ENCODE results near the gene NDUFS2. TPM values are rescaled to one million over a fixed set of nuclear protein-coding genes. Genes with fewer than 3 reads are reported as not detected.
"Not testable (repeated sequence)": the region's sequence is repeated elsewhere in the genome, so short reads cannot be mapped to it uniquely, and the experiment has no call there.

Gene NDUFS2
- total RNA-seq, 1 donor from 2014 or later = 89.6 TPM

DNA sequence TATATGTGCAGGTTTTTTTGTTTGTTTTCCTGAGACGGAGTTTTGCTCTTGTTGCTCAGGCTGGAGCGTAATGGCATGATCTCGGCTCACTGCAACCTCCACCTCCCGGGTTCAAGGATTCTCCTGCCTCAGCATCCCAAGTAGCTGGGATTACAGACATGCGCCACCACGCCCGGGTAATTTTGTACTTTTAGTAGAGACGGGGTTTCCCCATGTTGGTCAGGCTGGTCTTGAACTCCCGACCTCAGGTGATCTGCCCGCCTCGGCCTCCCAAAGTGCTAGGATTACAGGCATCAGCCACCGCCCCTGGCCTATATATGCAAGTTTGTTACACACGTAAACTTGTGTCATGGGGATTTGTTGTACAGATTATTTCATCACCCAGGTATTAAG lies 22.5 kb downstream of the NDUFS2 start:
- not testable (repeated sequence) for H3K4me3 Mint-ChIP-seq, H3K27ac Mint-ChIP-seq, DNase-seq, H3K9me3 Mint-ChIP-seq, H3K27me3 Mint-ChIP-seq
- H3K4me1 Mint-ChIP-seq = peaks cover 33% of the 10 kb centered on the region
- peaks cover 16% of the 10 kb centered on the region for H3K36me3 Mint-ChIP-seq (ENCODE audit: low read depth)
- intact Hi-C loops (cut with micrococcal nuclease) = loop anchor here (1.0 to 2.0 kb wide), 3 partner anchors 14 to 42 kb away; partner anchors contain the start of gene NDUFS2

GRCh38 chr1:161225178-161225533 lies 23.0 kb downstream of the NDUFS2 start:
- H3K4me3 Mint-ChIP-seq = peak overlapping the region; percentile 99
- no peak for DNase-seq
- H3K27me3 Mint-ChIP-seq = no peaks in the 10 kb centered on the region
- peak overlapping the region; percentile 99 for H3K27ac Mint-ChIP-seq
- no peaks in the 10 kb centered on the region for H3K9me3 Mint-ChIP-seq
- intact Hi-C loops (cut with micrococcal nuclease) = loop anchor here (1.0 to 2.0 kb wide), 3 partner anchors 14 to 43 kb away; partner anchors contain the start of gene NDUFS2
- peaks cover 31% of the 10 kb centered on the region for H3K4me1 Mint-ChIP-seq
- peaks cover 17% of the 10 kb centered on the region for H3K36me3 Mint-ChIP-seq (ENCODE audit: low read depth)

DNA sequence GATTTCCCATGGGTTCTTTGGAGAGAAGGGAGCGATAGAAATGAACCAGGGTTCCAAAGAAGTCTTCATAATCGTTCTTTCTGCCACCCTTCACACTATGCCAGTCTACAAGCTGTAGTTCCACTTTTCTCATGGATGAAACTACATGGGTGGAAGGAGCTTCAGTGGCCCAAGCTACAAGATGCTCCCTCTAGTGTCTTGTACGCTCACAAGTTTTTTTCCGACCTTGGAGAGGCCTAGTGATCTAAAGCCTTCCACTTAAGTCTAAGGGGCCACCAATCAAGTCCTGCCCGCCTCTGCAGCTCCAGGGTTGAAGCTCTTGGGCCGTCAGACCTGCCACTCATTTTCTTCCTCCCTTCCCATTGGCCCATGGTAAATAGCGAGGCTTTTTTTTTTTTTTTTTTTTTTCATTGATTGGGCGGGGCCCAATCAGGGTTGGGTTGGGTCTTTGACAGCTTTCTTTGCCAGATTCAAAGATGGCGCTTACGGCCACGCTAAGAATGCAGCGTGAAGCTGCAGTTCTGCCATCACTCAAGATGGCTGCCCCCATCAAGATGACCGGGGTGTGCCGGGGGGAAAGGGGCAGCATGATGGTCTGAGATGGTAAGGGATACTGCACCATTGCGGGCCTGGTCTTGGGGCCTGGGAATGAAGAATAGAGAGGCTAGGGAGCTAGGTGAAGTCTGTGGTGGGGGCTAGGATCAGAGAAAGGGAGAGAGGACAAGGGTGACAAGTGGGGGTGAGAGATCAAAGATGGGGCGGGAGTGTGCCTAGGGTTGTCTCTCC lies 23.6 kb downstream of the NDUFS2 start, which contains the start of gene TOMM40L:
TSS of gene TOMM40L (plus strand) at position 527 of the 786 bp plus-strand sequence. CDS start 430 bp downstream, outside the sequence.
- H3K4me3 Mint-ChIP-seq = peak within 1 kb of the TSS; percentile 99
- intact Hi-C loops (cut with micrococcal nuclease) = loop anchor here (1.0 to 2.0 kb wide), 4 partner anchors 15 to 89 kb away; partner anchors contain the start of genes NDUFS2 and SDHC
- H3K27ac Mint-ChIP-seq = peak within 1 kb of the TSS; percentile 99
- peaks cover 31% of the 10 kb centered on the region for H3K4me1 Mint-ChIP-seq
- H3K27me3 Mint-ChIP-seq = no peaks in the 10 kb centered on the region
- peaks cover 18% of the 10 kb centered on the region for H3K36me3 Mint-ChIP-seq (ENCODE audit: low read depth)
- peak; percentile 97 for DNase-seq
- H3K9me3 Mint-ChIP-seq = no peaks in the 10 kb centered on the region

- peak; percentile 70 for DNase-seq
- peaks cover 18% of the 10 kb centered on the region for H3K36me3 Mint-ChIP-seq (ENCODE audit: low read depth)
- intact Hi-C loops (cut with micrococcal nuclease) = loop anchor here (2.0 kb wide), 1 partner anchor 88 kb away; the partner anchor contains the start of gene SDHC
- H3K27ac Mint-ChIP-seq = peak overlapping the region; percentile 99
- peak overlapping the region; percentile 99 for H3K4me3 Mint-ChIP-seq
- H3K9me3 Mint-ChIP-seq = no peaks in the 10 kb centered on the region
- H3K4me1 Mint-ChIP-seq = peaks cover 29% of the 10 kb centered on the region
- H3K27me3 Mint-ChIP-seq = no peaks in the 10 kb centered on the region
Measured at GRCh38 chr1:161226320-161226711, 24.1 kb downstream of the NDUFS2 start.

DNA sequence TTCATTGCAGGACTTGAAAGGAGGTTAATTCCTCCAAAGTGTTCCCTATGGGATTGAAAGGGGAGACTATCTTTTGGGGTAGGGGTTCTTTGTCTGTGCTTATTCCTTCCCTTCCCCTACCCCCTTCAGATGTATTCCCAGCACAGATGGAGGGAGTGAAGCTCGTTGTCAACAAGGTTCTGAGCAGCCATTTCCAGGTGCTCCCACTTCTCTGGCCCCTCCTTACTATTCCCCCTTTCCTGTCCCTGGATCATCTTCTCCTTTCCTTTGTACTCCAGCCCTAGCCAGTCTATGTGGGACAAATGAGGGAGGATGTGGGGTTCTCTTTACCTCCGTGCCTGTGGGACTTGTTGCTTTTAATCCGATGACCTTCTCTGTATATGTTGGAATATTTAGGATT lies 24.6 kb downstream of the NDUFS2 start:
- Mint-ChIP-seq H3K36me3 (ENCODE audit: low read depth) (peaks cover 18% of the 10 kb centered on the region), H3K4me3 (peak overlapping the region; percentile 99), H3K27me3 (no peaks in the 10 kb centered on the region), H3K9me3 (no peaks in the 10 kb centered on the region), H3K4me1 (peaks cover 29% of the 10 kb centered on the region), H3K27ac (peak overlapping the region; percentile 99)
- intact Hi-C loops (cut with micrococcal nuclease) = loop anchor here (1.0 to 2.0 kb wide), 3 partner anchors 65 to 156 kb away; partner anchors contain the start of gene SDHC
- DNase-seq = no peak

DNA sequence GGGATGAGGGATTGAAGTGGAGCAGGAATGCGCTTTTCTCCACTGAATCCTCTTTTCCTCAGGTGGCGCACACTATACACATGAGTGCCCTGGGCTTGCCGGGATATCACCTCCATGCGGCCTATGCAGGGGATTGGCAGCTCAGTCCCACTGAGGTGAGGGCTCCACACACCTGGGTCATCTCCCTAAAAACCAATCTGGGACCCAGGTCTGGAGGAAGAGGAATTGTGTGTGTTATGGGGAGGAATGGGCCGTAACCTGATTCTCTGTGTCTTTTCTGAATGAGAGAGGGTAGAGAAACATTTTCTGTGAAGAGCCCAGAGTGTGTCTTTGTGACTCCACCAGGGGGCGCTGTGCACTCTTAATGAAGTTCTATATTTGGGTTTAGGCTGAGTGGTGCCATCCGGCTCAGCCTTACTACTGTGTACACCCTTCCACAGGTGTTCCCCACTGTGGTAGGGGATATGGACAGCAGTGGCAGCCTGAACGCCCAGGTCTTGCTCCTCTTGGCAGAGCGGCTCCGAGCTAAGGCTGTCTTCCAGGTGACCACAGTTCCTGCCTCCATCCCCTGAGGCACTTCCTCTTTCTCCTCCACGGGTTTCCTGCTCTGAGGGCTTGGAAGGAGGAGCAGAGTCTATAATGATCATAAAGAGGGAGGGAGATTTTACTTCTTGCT lies 25.2 kb downstream of the NDUFS2 start:
- DNase-seq = peak; percentile 96
- intact Hi-C loops (cut with micrococcal nuclease) = loop anchor here (1.0 to 2.0 kb wide), 3 partner anchors 64 to 155 kb away; partner anchors contain the start of gene SDHC
- peak overlapping the region; percentile 99 for H3K27ac Mint-ChIP-seq
- peak overlapping the region; percentile 99 for H3K4me3 Mint-ChIP-seq
- no peaks in the 10 kb centered on the region for H3K27me3 Mint-ChIP-seq
- peaks cover 29% of the 10 kb centered on the region for H3K4me1 Mint-ChIP-seq
- H3K36me3 Mint-ChIP-seq (ENCODE audit: low read depth) = peaks cover 18% of the 10 kb centered on the region
- H3K9me3 Mint-ChIP-seq = no peaks in the 10 kb centered on the region

- Mint-ChIP-seq H3K9me3 (no peaks in the 10 kb centered on the region), H3K36me3 (ENCODE audit: low read depth) (peaks cover 18% of the 10 kb centered on the region), H3K4me1 (peaks cover 29% of the 10 kb centered on the region), H3K27ac (peak overlapping the region; percentile 99), H3K4me3 (peak overlapping the region; percentile 99), H3K27me3 (no peaks in the 10 kb centered on the region)
- intact Hi-C loops (cut with micrococcal nuclease) = no loop called here
- peak; percentile 57 for DNase-seq
Measured at GRCh38 chr1:161228032-161228431, 25.9 kb downstream of the NDUFS2 start.

DNA sequence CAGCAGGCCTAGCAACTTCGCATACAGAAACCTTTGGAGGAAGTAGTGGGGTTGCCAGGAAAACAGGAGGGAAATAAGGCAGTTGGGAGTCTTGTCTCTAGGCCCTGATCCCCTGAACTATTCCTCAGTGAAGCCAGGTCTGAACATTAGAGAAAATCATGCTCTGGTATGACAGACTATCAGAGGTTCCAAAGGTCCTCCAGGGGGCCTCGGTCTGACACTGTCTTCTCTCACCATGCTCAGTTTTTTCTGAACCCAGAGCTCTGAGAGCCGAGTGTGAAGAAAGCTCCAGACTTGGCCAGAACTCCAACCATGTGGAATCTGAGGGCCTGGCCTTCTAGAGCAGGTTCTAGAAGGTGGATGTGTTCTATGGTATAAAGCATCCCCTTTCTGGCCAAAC lies 27.7 kb downstream of the NDUFS2 start:
- Mint-ChIP-seq H3K27me3 (no peaks in the 10 kb centered on the region), H3K4me3 (no peak overlapping the region), H3K36me3 (ENCODE audit: low read depth) (peaks cover 18% of the 10 kb centered on the region), H3K9me3 (no peaks in the 10 kb centered on the region), H3K27ac (no peak overlapping the region), H3K4me1 (peaks cover 27% of the 10 kb centered on the region)
- DNase-seq = peak; percentile 60
- intact Hi-C loops (cut with micrococcal nuclease) = no loop called here

GRCh38 chr1:161230762-161231161 lies 28.6 kb downstream of the NDUFS2 start:
- peaks cover 21% of the 10 kb centered on the region for H3K4me1 Mint-ChIP-seq
- H3K9me3 Mint-ChIP-seq = no peaks in the 10 kb centered on the region
- DNase-seq = no peak
- H3K27me3 Mint-ChIP-seq = no peaks in the 10 kb centered on the region
- no peak overlapping the region for H3K27ac Mint-ChIP-seq
- H3K4me3 Mint-ChIP-seq = no peak overlapping the region
- peaks cover 18% of the 10 kb centered on the region for H3K36me3 Mint-ChIP-seq (ENCODE audit: low read depth)
- intact Hi-C loops (cut with micrococcal nuclease) = no loop called here

- H3K4me1 Mint-ChIP-seq = peaks cover 2% of the 10 kb centered on the region
- H3K36me3 Mint-ChIP-seq (ENCODE audit: low read depth) = peaks cover 12% of the 10 kb centered on the region
- intact Hi-C loops (cut with micrococcal nuclease) = no loop called here
- H3K27ac Mint-ChIP-seq = no peak overlapping the region
- no peaks in the 10 kb centered on the region for H3K9me3 Mint-ChIP-seq
- peaks cover 1% of the 10 kb centered on the region for H3K27me3 Mint-ChIP-seq
- H3K4me3 Mint-ChIP-seq = no peak overlapping the region
- DNase-seq = no peak
Measured at GRCh38 chr1:161233102-161233501, 30.9 kb downstream of the NDUFS2 start.

GRCh38 chr1:161235957-161236775 lies 34.0 kb downstream of the NDUFS2 start:
- no peak for DNase-seq

GRCh38 chr1:161238039-161238473 lies 35.9 kb downstream of the NDUFS2 start, which contains the start of gene NR1I3:
Gene NR1I3, minus strand, starts transcription at chr1:161238203. Its CDS starts 1,638 bp downstream, at chr1:161236565.
- no peak within 1 kb of the TSS for H3K4me3 Mint-ChIP-seq
- no peak within 1 kb of the TSS for H3K27ac Mint-ChIP-seq
- intact Hi-C loops (cut with micrococcal nuclease) = no loop called here
- H3K9me3 Mint-ChIP-seq = no peaks in the 10 kb centered on the region
- no peaks in the 10 kb centered on the region for H3K36me3 Mint-ChIP-seq (ENCODE audit: low read depth)
- H3K4me1 Mint-ChIP-seq = no peaks in the 10 kb centered on the region
- no peak for DNase-seq
- peaks cover 20% of the 10 kb centered on the region for H3K27me3 Mint-ChIP-seq

More at GRCh38 chr1:161235957-161236775, 34.0 kb downstream of the NDUFS2 start:
- intact Hi-C loops (cut with micrococcal nuclease) = no loop called here
- Mint-ChIP-seq H3K9me3 (no peaks in the 10 kb centered on the region), H3K4me3 (no peak overlapping the region), H3K4me1 (no peaks in the 10 kb centered on the region), H3K36me3 (ENCODE audit: low read depth) (no peaks in the 10 kb centered on the region), H3K27ac (peak overlapping the region; percentile 39), H3K27me3 (peaks cover 13% of the 10 kb centered on the region)

DNA sequence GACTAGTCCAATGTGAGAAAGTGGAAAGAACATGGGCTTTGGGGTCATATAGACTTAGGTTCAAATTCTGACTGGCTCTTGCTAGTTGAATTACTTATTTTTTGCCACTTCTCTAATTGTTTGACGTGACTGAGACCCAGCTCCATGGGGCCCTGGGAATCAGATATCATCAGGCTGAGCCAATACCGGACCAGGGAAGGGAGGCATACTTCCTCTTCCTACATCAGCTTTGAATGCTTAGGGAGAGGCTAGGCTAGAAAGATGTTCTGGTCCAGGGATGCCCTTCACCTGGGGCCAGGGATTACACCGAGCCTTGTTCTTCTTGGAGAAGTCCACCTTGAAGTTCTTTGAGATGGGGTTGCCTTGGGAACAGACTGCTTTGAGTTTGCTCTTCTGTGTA lies 39.5 kb downstream of the NDUFS2 start:
- DNase-seq = no peak
- Mint-ChIP-seq H3K36me3 (ENCODE audit: low read depth) (no peaks in the 10 kb centered on the region), H3K9me3 (no peaks in the 10 kb centered on the region), H3K4me3 (no peak overlapping the region), H3K27ac (no peak overlapping the region), H3K27me3 (peaks cover 20% of the 10 kb centered on the region), H3K4me1 (no peaks in the 10 kb centered on the region)
- intact Hi-C loops (cut with micrococcal nuclease) = no loop called here
